IPS-20b (cell line): Measurements from ENCODE around the gene TIPARP.

ENCODE experiments used
- H3K27ac ChIP-seq: one replicate; pipeline ENCODE4 v1.5.1; 2013; ENCODE audit warnings: low read length
- H3K27me3 ChIP-seq: 2 replicates; pipeline ENCODE4 v1.6.1; 2013; ENCODE audit warnings: mild to moderate bottlenecking, low read length, inconsistent platforms; ENCODE audit not compliant: insufficient read depth
- H3K36me3 ChIP-seq: 2 replicates; pipeline ENCODE4 v1.6.1; 2013; ENCODE audit warnings: low read depth, mild to moderate bottlenecking, inconsistent platforms, low read length, moderate library complexity; ENCODE audit not compliant: insufficient read depth
- H3K4me1 ChIP-seq: 2 replicates; pipeline ENCODE4 v1.6.1; 2013; ENCODE audit warnings: mild to moderate bottlenecking, control low read depth, inconsistent platforms, low read length, moderate library complexity; ENCODE audit not compliant: insufficient read depth
- H3K4me3 ChIP-seq: 2 replicates; pipeline ENCODE4 v1.5.1; 2013; ENCODE audit warnings: mild to moderate bottlenecking, low read length, inconsistent platforms
- H3K9ac ChIP-seq: 2 replicates; pipeline ENCODE4 v1.6.1; 2013; ENCODE audit warnings: low read depth, mild to moderate bottlenecking, inconsistent platforms, low read length, moderate library complexity
- H3K9me3 ChIP-seq: 2 replicates; pipeline ENCODE4 v1.6.1; 2013; ENCODE audit warnings: mild to moderate bottlenecking, low read depth, low read length, inconsistent platforms; ENCODE audit not compliant: insufficient read depth

TIPARP gene

DNA sequence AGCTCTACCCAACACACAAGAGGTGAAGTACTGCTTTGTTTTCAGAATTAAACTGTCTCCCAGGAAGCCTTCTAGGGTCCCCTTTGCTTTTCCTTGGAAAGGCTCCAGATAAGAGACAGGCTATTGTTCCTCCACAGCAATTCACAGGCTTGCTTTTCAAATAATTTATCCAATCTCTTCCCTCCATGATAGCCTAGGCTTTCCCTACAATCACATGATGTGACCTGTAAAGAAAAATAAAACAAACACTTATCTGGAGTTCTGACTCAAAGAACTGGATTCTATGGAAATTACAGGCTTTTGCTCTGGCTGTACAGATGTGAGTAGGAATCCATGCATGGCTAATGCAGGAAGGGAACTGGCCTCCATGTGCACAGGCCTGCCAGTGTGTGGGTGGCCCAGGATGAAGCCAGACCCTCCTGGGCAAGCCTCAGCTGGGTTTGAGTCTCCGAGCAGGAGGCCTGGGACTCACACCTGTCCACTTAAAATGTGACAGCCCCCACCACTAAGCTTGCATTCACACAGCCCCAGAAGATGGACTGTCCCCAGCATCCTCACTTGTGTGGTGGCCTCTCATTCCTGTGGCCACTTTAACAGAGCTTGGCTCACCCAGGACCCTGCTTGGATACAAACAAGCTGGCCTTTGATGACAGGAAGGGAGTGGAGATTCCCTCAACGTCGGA lies 75.9 kb downstream of the TIPARP start:
- peak overlapping the region; percentile 18 for H3K27ac ChIP-seq
- H3K36me3 ChIP-seq, result no peaks in the 10 kb centered on the region
- peak overlapping the region; percentile 47; the same call in 1 of the 2 replicates for H3K4me3 ChIP-seq
- H3K27me3 ChIP-seq, result no peaks in the 10 kb centered on the region
- no peaks in the 10 kb centered on the region for H3K9me3 ChIP-seq
- H3K9ac ChIP-seq, result peak overlapping the region; percentile 28; the same call in 1 of the 2 replicates
- H3K4me1 ChIP-seq, result peaks cover 27% of the 10 kb centered on the region; the same call in 1 of the 2 replicates

GRCh38 chr3:156750874-156751245 lies 76.5 kb downstream of the TIPARP start:
- H3K4me3 ChIP-seq, result peak overlapping the region; percentile 47
- H3K9me3 ChIP-seq, result no peaks in the 10 kb centered on the region
- H3K4me1 ChIP-seq, result peaks cover 27% of the 10 kb centered on the region; the same call in 1 of the 2 replicates
- H3K27me3 ChIP-seq, result no peaks in the 10 kb centered on the region
- H3K36me3 ChIP-seq, result no peaks in the 10 kb centered on the region
- H3K27ac ChIP-seq, result peak overlapping the region; percentile 18
- H3K9ac ChIP-seq, result peak overlapping the region; percentile 32; the same call in 1 of the 2 replicates

GRCh38 chr3:156751461-156752025 lies 77.2 kb downstream of the TIPARP start:
- no peaks in the 10 kb centered on the region for H3K36me3 ChIP-seq
- H3K9ac ChIP-seq, result peak overlapping the region; percentile 32; the same call in 1 of the 2 replicates
- H3K27me3 ChIP-seq, result no peaks in the 10 kb centered on the region
- peaks cover 27% of the 10 kb centered on the region; the same call in 1 of the 2 replicates for H3K4me1 ChIP-seq
- H3K27ac ChIP-seq, result peak overlapping the region; percentile 18
- peak overlapping the region; percentile 47 for H3K4me3 ChIP-seq
- H3K9me3 ChIP-seq, result no peaks in the 10 kb centered on the region
